ACC112 (cell line): Measurements from ENCODE around the gene UGT1A3.

Source experiments
- H2AFZ ChIP-seq: fragments of 200-600 bp; sonication (generic); one replicate; pipeline ENCODE4 v1.6.0; 2017; ENCODE audit warnings: antibody characterized with exemption, low read length; ENCODE audit not compliant: unreplicated experiment
- H3K27ac ChIP-seq: fragments of 200-600 bp; sonication (generic); 2 replicates; pipeline ENCODE4 v1.5.1; 2014; ENCODE audit warnings: low read depth, mild to moderate bottlenecking, antibody characterized with exemption, low read length, moderate library complexity
- H3K27me3 ChIP-seq: fragments of 200-600 bp; sonication (generic); 2 replicates; pipeline ENCODE4 v1.6.1; 2014; ENCODE audit warnings: mild to moderate bottlenecking, antibody characterized with exemption, low read length, moderate library complexity, mixed read lengths; ENCODE audit not compliant: insufficient read depth
- H3K36me3 ChIP-seq: fragments of 200-600 bp; sonication (generic); 2 replicates; pipeline ENCODE4 v1.6.1; 2016; ENCODE audit warnings: mild to moderate bottlenecking, antibody characterized with exemption, low read length, moderate library complexity, mixed read lengths; ENCODE audit not compliant: insufficient read depth
- H3K4me1 ChIP-seq: fragments of 200-600 bp; sonication (generic); one replicate; pipeline ENCODE4 v1.6.1; 2016; ENCODE audit warnings: low read length, mixed read lengths; ENCODE audit not compliant: insufficient read depth, unreplicated experiment, control insufficient read depth
- H3K4me3 ChIP-seq: fragments of 200-600 bp; sonication (generic); 2 replicates; pipeline ENCODE4 v1.5.1; 2014; ENCODE audit warnings: mild to moderate bottlenecking, low read depth, low read length
- H3K79me2 ChIP-seq: fragments of 200-600 bp; sonication (generic); one replicate; pipeline ENCODE4 v1.6.0; 2016; ENCODE audit warnings: low read length; ENCODE audit not compliant: control insufficient read depth, unreplicated experiment, insufficient read depth

Gene UGT1A3

GRCh38 chr2:233817995-233818638 is 89.3 kb downstream of the UGT1A3 start:
- peaks cover 2% of the 10 kb centered on the region; the same call in 1 of the 2 replicates for H3K27me3 ChIP-seq
- no peak overlapping the region for H2AFZ ChIP-seq
- H3K79me2 ChIP-seq, result no peaks in the 10 kb centered on the region
- H3K4me1 ChIP-seq, result peaks cover 4% of the 10 kb centered on the region
- no peaks in the 10 kb centered on the region for H3K36me3 ChIP-seq
- no peak overlapping the region for H3K4me3 ChIP-seq
- no peak overlapping the region for H3K27ac ChIP-seq

DNA sequence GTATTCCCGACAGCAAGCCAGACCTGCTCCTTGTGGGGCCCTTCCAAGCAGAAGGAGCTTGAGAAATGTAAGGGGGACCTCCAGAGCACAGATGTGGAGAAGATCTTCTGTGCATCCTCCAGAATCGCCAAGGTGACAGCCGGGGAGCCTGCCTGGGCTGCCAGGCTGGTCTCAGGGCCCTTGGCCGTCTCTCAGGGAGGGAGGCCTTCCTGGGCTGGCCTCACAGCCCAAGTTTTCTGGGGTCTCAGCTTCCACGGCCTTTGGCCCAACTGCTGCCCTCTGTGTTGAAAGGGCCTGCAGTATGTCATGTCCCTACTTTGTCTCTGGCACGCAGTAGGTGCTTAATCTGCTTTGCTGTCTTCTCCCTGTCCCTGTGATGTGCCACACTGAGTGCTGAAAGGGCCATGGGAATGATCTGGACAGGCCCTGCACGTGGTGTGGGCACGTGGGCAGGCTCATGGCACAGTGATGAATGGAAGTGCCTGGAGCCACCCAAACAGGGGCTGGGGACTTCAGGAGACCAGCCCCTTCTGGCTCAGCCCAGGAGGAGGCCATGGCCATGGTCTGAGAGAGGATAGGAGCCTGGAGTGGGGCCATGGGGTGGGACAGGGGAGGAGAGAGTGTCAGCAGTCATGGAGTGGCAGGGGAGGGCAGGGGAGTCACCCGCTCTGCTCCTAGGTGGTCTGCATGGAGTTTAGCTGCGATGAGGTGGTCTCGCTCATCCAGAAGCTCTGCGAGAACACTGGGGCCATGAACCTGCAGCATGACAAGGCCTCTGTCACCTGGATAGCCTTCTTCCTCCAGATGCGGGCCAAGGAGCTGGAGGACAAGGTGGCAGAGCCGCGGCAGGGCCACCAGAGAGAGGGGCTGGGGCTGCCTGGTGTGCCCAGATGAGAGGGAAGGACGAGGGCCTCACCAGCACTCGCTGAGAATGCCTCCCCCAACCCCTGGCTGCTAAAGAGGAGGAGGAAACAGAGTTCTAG is 90.1 kb downstream of the UGT1A3 start:
- Histone ChIP-seq H3K36me3 (no peaks in the 10 kb centered on the region), H3K79me2 (no peaks in the 10 kb centered on the region), H2AFZ (no peak overlapping the region), H3K27me3 (no peaks in the 10 kb centered on the region; the same call in 1 of the 2 replicates), H3K4me3 (no peak overlapping the region), H3K4me1 (peaks cover 4% of the 10 kb centered on the region), H3K27ac (no peak overlapping the region)

- Histone ChIP-seq H3K36me3 (no peaks in the 10 kb centered on the region), H3K4me1 (peaks cover 4% of the 10 kb centered on the region), H3K79me2 (no peaks in the 10 kb centered on the region), H3K27me3 (no peaks in the 10 kb centered on the region; the same call in 1 of the 2 replicates), H3K4me3 (no peak overlapping the region), H2AFZ (no peak overlapping the region), H3K27ac (no peak overlapping the region)
Observed at GRCh38 chr2:233819884-233820773, 91.3 kb downstream of the UGT1A3 start.

DNA sequence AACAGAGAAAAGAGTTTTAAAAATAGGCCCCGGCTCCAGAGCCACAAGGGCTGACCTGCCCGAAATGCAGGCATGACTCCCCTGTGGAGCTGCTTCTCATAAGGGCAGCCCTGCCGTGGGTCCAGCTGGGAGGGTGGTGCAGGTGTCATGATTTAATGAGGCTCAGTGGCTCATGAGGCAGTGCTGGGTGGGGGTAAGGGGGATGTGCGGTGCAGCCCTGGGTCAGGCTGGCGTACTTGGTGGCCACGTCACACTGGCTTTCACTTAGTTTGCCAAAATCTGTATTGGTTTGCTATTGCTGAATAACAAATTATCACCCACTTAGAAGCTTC is 91.9 kb downstream of the UGT1A3 start:
- no peaks in the 10 kb centered on the region for H3K36me3 ChIP-seq
- H3K4me3 ChIP-seq, result no peak overlapping the region
- no peak overlapping the region for H2AFZ ChIP-seq
- no peak overlapping the region for H3K27ac ChIP-seq
- H3K27me3 ChIP-seq, result no peaks in the 10 kb centered on the region; the same call in 1 of the 2 replicates
- no peaks in the 10 kb centered on the region for H3K79me2 ChIP-seq
- H3K4me1 ChIP-seq, result peaks cover 4% of the 10 kb centered on the region

- Histone ChIP-seq H3K4me1 (peaks cover 4% of the 10 kb centered on the region), H3K27ac (no peak overlapping the region), H3K36me3 (no peaks in the 10 kb centered on the region), H2AFZ (no peak overlapping the region), H3K4me3 (no peak overlapping the region), H3K79me2 (no peaks in the 10 kb centered on the region), H3K27me3 (no peaks in the 10 kb centered on the region; the same call in 1 of the 2 replicates)
Observed at GRCh38 chr2:233821196-233821595, 92.4 kb downstream of the UGT1A3 start.

DNA sequence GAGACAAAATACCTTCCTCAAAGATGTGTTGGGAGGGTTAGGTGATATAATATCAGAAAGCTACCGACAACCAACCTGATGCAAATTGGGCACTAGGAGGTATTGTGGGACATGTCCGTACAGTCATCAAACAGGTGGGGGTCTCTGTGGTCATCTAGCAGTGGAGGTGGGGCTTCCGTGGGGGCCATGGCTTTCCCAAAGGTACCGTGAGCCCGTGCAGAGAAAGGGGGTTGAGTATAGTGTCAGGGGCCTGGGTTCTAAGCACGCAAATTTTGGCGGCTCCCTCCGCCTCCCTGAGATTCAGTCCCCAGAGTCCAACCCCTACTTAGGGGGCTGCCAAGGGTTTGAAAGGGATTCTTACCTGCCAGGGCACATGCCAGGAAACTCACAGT is 92.9 kb downstream of the UGT1A3 start:
- Histone ChIP-seq H3K4me1 (peaks cover 4% of the 10 kb centered on the region), H2AFZ (no peak overlapping the region), H3K36me3 (no peaks in the 10 kb centered on the region), H3K79me2 (no peaks in the 10 kb centered on the region), H3K27me3 (no peaks in the 10 kb centered on the region; the same call in 1 of the 2 replicates), H3K27ac (no peak overlapping the region), H3K4me3 (no peak overlapping the region)

GRCh38 chr2:233822101-233822771 is 93.4 kb downstream of the UGT1A3 start:
- Histone ChIP-seq H3K36me3 (no peaks in the 10 kb centered on the region), H3K4me1 (peaks cover 1% of the 10 kb centered on the region), H2AFZ (no peak overlapping the region), H3K27ac (no peak overlapping the region), H3K27me3 (no peaks in the 10 kb centered on the region; the same call in 1 of the 2 replicates), H3K4me3 (no peak overlapping the region), H3K79me2 (no peaks in the 10 kb centered on the region)
